CD14-positive monocyte (primary cell): ENCODE measurements around the gene NPSR1. TPM values are rescaled to one million over a fixed set of nuclear protein-coding genes. Genes with fewer than 3 reads are reported as not detected.
A peak's percentile ranks its signal among the peaks of the same experiment; 100 is the strongest.
"Not testable (repeated sequence)": the region's sequence is repeated elsewhere in the genome, so short reads cannot be mapped to it uniquely, and the experiment has no call there.

Source experiments
- DNase-seq, 3 donors: peaks; one replicate each; pipeline ENCODE4 v3.0.0-alpha.2; 2011 to 2022
- H2AFZ ChIP-seq: 2 replicates; pipeline ENCODE4 v1.6.0; 2012; ENCODE audit warnings: mild to moderate bottlenecking, low read depth, low read length, inconsistent platforms; ENCODE audit not compliant: insufficient read depth, poor library complexity, severe bottlenecking
- H3K27ac ChIP-seq, 2 donors: 1 replicate in 1 of 2; 2 replicates in 1 of 2; pipeline ENCODE4 v1.5.1; 2012 to 2013; ENCODE audit warnings: low read length in 2 of 2, control low read depth in 1 of 2, inconsistent platforms in 1 of 2, low read depth in 1 of 2, mild to moderate bottlenecking in 1 of 2
- H3K27me3 ChIP-seq, 2 donors: one replicate each; pipeline versions ENCODE4 v1.6.0 to v1.6.1; 2011 to 2013; ENCODE audit warnings: low read length in 2 of 2; ENCODE audit not compliant: control insufficient read depth in 2 of 2, insufficient read depth in 2 of 2
- H3K36me3 ChIP-seq, 2 donors: replicated peaks in 1 of 2; 1 replicate in 1 of 2; 2 replicates in 1 of 2; pipeline versions ENCODE4 v1.5.1 to v1.6.1; 2012 to 2013; ENCODE audit warnings: low read length in 2 of 2, control low read depth in 1 of 2, inconsistent platforms in 1 of 2, mild to moderate bottlenecking in 1 of 2; ENCODE audit not compliant: insufficient read depth in 2 of 2, control insufficient read depth in 1 of 2
- H3K4me1 ChIP-seq, 2 donors: 1 replicate in 1 of 2; 2 replicates in 1 of 2; pipeline versions ENCODE4 v1.5.1 to v1.6.1; 2012 to 2013; ENCODE audit warnings: low read length in 2 of 2, control low read depth in 1 of 2, inconsistent platforms in 1 of 2, mild to moderate bottlenecking in 1 of 2, moderate library complexity in 1 of 2; ENCODE audit not compliant: insufficient read depth in 2 of 2, control insufficient read depth in 1 of 2
- H3K4me2 ChIP-seq: replicated peaks from 2 replicates; pipeline ENCODE3; 2012; ENCODE audit warnings: low read length, moderate library complexity, mild to moderate bottlenecking; ENCODE audit not compliant: poor library complexity, severe bottlenecking; ENCODE audit errors: extremely low read depth
- H3K4me3 ChIP-seq, 3 experiments: fragments of 200-600 bp in 1 of 3; sonication (generic) in 1 of 3; replicated peaks in 1 of 3; 1 replicate in 2 of 3; 2 replicates in 1 of 3; pipeline ENCODE4 v1.5.1; 2011 to 2013; ENCODE audit warnings: low read length in 3 of 3, mild to moderate bottlenecking in 3 of 3, control low read depth in 2 of 3, low read depth in 2 of 3, inconsistent platforms in 1 of 3, moderate library complexity in 1 of 3
- H3K79me2 ChIP-seq: 2 replicates; pipeline ENCODE4 v1.6.0; 2012; ENCODE audit warnings: mild to moderate bottlenecking, control low read depth, inconsistent platforms, low read length, moderate library complexity; ENCODE audit not compliant: insufficient read depth
- H3K9ac ChIP-seq: 2 replicates; pipeline ENCODE4 v1.6.0; 2017; ENCODE audit warnings: low read length, mild to moderate bottlenecking; ENCODE audit not compliant: insufficient read depth, poor library complexity, severe bottlenecking
- H3K9me3 ChIP-seq, 2 donors: replicated peaks in 1 of 2; 1 replicate in 1 of 2; 2 replicates in 1 of 2; pipeline versions ENCODE4 v1.5.1 to v1.6.1; 2012 to 2013; ENCODE audit warnings: low read length in 2 of 2, control low read depth in 1 of 2; ENCODE audit not compliant: control insufficient read depth in 1 of 2, insufficient read depth in 1 of 2
- H4K20me1 ChIP-seq: 2 replicates; pipeline ENCODE4 v1.6.0; 2012; ENCODE audit warnings: mild to moderate bottlenecking, low read length, control low read depth, moderate library complexity; ENCODE audit not compliant: insufficient read depth
- H3K27ac Mint-ChIP-seq, 7 donors: one replicate each; pipeline ENCODE4 v1.8.0; 2020; ENCODE audit warnings: mild to moderate bottlenecking in 7 of 7, mixed read lengths in 7 of 7, moderate library complexity in 6 of 7, inconsistent platforms in 2 of 7
- H3K27me3 Mint-ChIP-seq, 3 donors: one replicate each; pipeline ENCODE4 v1.8.0; 2021 to 2022; ENCODE audit warnings: low read depth in 3 of 3, mild to moderate bottlenecking in 3 of 3, mixed read lengths in 3 of 3, moderate library complexity in 3 of 3, inconsistent platforms in 1 of 3
- H3K36me3 Mint-ChIP-seq, 2 donors: one replicate each; pipeline ENCODE4 v1.8.0; 2020; ENCODE audit warnings: mixed read lengths in 2 of 2, inconsistent platforms in 1 of 2, mild to moderate bottlenecking in 1 of 2
- H3K4me1 Mint-ChIP-seq: one replicate; pipeline ENCODE4 v1.8.0; 2020; ENCODE audit warnings: mild to moderate bottlenecking, mixed read lengths
- H3K4me3 Mint-ChIP-seq, 2 donors: one replicate each; pipeline ENCODE4 v1.8.0; 2020; ENCODE audit warnings: mild to moderate bottlenecking in 2 of 2, mixed read lengths in 2 of 2, moderate library complexity in 1 of 2
- H3K9me3 Mint-ChIP-seq, 7 donors: one replicate each; pipeline ENCODE4 v1.8.0; 2020 to 2022; ENCODE audit warnings: mixed read lengths in 7 of 7, mild to moderate bottlenecking in 6 of 7, moderate library complexity in 6 of 7, inconsistent platforms in 2 of 7
- CTCF ChIP-seq: fragments of 200-600 bp; IDR thresholded peaks from one replicate; pipeline ENCODE4 v1.8.0; 2022; ENCODE audit warnings: antibody characterized with exemption, mild to moderate bottlenecking
- WGBS: methylation state at CpG from one replicate; pipeline ENCODE4 v1.1.5; 2013; ENCODE audit warnings: missing lambda C conversion rate; ENCODE audit not compliant: insufficient coverage; 5-methylcytosine and 5-hydroxymethylcytosine counted together
- intact Hi-C, 2 donors: fragments of 100-400 bp; cut with micrococcal nuclease; formaldehyde crosslinking; loops; one replicate each; pipeline versions ENCODE4 v1.15.0 to v1.15.1; 2023
- polyA plus RNA-seq, 3 donors: library from polyadenylated mRNA; depleted of rRNA in 1 of 3; unstranded in 2 of 3; stranded (reverse) in 1 of 3; fragments of 300-500 nt in 2 of 3; fragments of >200 nt in 1 of 3; fragmentation: Illumina TruSeq in 2 of 3; gene quantifications; 1 replicate in 2 of 3; 2 replicates in 1 of 3; pipeline ENCODE4 v1.2.3, GENCODE V29; 2012 to 2021

NPSR1 gene
- polyA plus RNA-seq, 3 donors: not detected

GRCh38 chr7:34622771-34623250 lies 35.2 kb upstream of the NPSR1 start:
- H3K27me3 Mint-ChIP-seq: no peaks in the 10 kb centered on the region

GRCh38 chr7:34628618-34629017 lies 29.4 kb upstream of the NPSR1 start:
- 86% methylated on average over 4 of the region's 4 CpGs for WGBS
- H2AFZ ChIP-seq, H3K4me3 ChIP-seq, H3K9me3 ChIP-seq, H3K4me1 ChIP-seq, H3K27me3 Mint-ChIP-seq, H3K4me2 ChIP-seq, H3K4me1 Mint-ChIP-seq, H3K27me3 ChIP-seq, H3K4me3 Mint-ChIP-seq, H3K27ac ChIP-seq, H3K36me3 ChIP-seq, intact Hi-C loops, DNase-seq, H3K9ac ChIP-seq, H4K20me1 ChIP-seq, H3K36me3 Mint-ChIP-seq, H3K79me2 ChIP-seq: not testable (repeated sequence)
- Mint-ChIP-seq H3K27ac (peak overlapping the region in 1 of 7 donors; percentile 15), H3K9me3 (peaks cover 0 to 19% (median 11%) of the 10 kb centered on the region in 7 donors)

More at GRCh38 chr7:34622771-34623250, 35.2 kb upstream of the NPSR1 start:
- no peak overlapping the region for H3K4me2 ChIP-seq
- H3K9me3 Mint-ChIP-seq: peaks cover 2 to 11% (median 5%) of the 10 kb centered on the region in 7 donors
- no peak overlapping the region for H3K27ac Mint-ChIP-seq
- H3K4me1 ChIP-seq: no peaks in the 10 kb centered on the region
- no peaks in the 10 kb centered on the region for H3K27me3 ChIP-seq
- no peaks in the 10 kb centered on the region for H3K4me1 Mint-ChIP-seq
- intact Hi-C loops: no loop called here
- 75% methylated on average over 2 of the region's 4 CpGs for WGBS
- no peak overlapping the region for H3K9ac ChIP-seq
- no peak overlapping the region for H2AFZ ChIP-seq
- no peak for DNase-seq
- H4K20me1 ChIP-seq: no peaks in the 10 kb centered on the region
- H3K36me3 ChIP-seq: no peaks in the 10 kb centered on the region
- H3K9me3 ChIP-seq: peaks cover 0 to 3% of the 10 kb centered on the region in 2 donors
- no peak overlapping the region for H3K4me3 Mint-ChIP-seq
- no peak for TF ChIP-seq CTCF
- no peaks in the 10 kb centered on the region for H3K36me3 Mint-ChIP-seq
- H3K79me2 ChIP-seq: no peaks in the 10 kb centered on the region
- H3K4me3 ChIP-seq: no peak overlapping the region
- H3K27ac ChIP-seq: no peak overlapping the region
